Breast epithelium (tissue), 3 donors: ENCODE measurements around the gene TMEM179B.
"Not testable (repeated sequence)": the region's sequence is repeated elsewhere in the genome, so short reads cannot be mapped to it uniquely, and the experiment has no call there.

ENCODE experiments used
- CTCF ChIP-seq, 3 donors: fragments of 450-650 bp; IDR thresholded peaks; one replicate each; pipeline ENCODE4 v1.5.1; 2016 to 2017; ENCODE audit warnings: antibody characterized with exemption in 3 of 3, mild to moderate bottlenecking in 3 of 3, moderate library complexity in 3 of 3
- POLR2AphosphoS5 ChIP-seq, 3 donors: sonication (generic); formaldehyde crosslinking; IDR thresholded peaks; one replicate each; pipeline ENCODE4 v1.6.1; 2017; ENCODE audit warnings: antibody characterized with exemption in 3 of 3

GRCh38 chr11:62828130-62828529 lies 40.9 kb downstream of the TMEM179B start:
- not testable (repeated sequence) for TF ChIP-seq POLR2AphosphoS5, CTCF (IDR thresholded peaks at IDR 0.05)
